Astrocyte (in vitro differentiated cells and primary cell): ENCODE results near the gene SPP1. TPM values are rescaled to one million over a fixed set of nuclear protein-coding genes. Genes with fewer than 3 reads are reported as not detected.

Experiments used
- total RNA-seq: library from RNA; stranded (reverse); gene quantifications from 2 replicates; pipeline ENCODE4 v1.2.1, GENCODE V29; 2021

The SPP1 gene
- total RNA-seq, 1 donor from 2014 or later = 217 TPM

Other genes with a start within 250 kb of the SPP1 start
- gene IBSP, start 176.2 kb upstream of the SPP1 start, total RNA-seq = not detected in 2 replicates
- gene MEPE, start 142.7 kb upstream of the SPP1 start, total RNA-seq = not detected in 2 replicates
- 19.7 TPM in 2 replicates for gene PKD2, start 31.9 kb downstream of the SPP1 start, total RNA-seq
- 0.34 and 2.5 TPM in 2 replicates for gene ABCG2, start 182.9 kb downstream of the SPP1 start, total RNA-seq